Ovary (tissue), 9 donors: Measurements from ENCODE around the gene HSPA8. TPM values are rescaled to one million over a fixed set of nuclear protein-coding genes. Genes with fewer than 3 reads are reported as not detected.

Experiments
- DNase-seq, 5 donors: peaks; one replicate each; pipeline ENCODE4 v3.0.0-alpha.2; 2019 to 2020
- H3K27ac ChIP-seq, 2 donors: fragments of 200-600 bp; one replicate each; pipeline versions ENCODE4 v1.5.1 to v1.8.0; 2019 to 2022
- H3K27me3 ChIP-seq: fragments of 200-600 bp; one replicate; pipeline ENCODE4 v1.8.0; 2022
- H3K36me3 ChIP-seq: fragments of 200-600 bp; sonication (generic); one replicate; pipeline ENCODE4 v1.5.1; 2019
- H3K4me1 ChIP-seq: one replicate; pipeline ENCODE4 v1.8.1; 2013; ENCODE audit warnings: mild to moderate bottlenecking, moderate library complexity; ENCODE audit not compliant: insufficient read depth
- H3K4me3 ChIP-seq: fragments of 200-600 bp; sonication (generic); one replicate; pipeline ENCODE4 v1.5.1; 2017
- H3K9me3 ChIP-seq, 2 donors: fragments of 200-600 bp in 1 of 2; sonication (generic) in 1 of 2; one replicate each; pipeline versions ENCODE4 v1.5.1 to v1.8.1; 2013 to 2019; ENCODE audit warnings: mild to moderate bottlenecking in 1 of 2, moderate library complexity in 1 of 2
- CTCF ChIP-seq, 3 donors: fragments of 450-650 bp in 2 of 3; fragments of 200-600 bp in 1 of 3; IDR thresholded peaks; one replicate each; pipeline versions ENCODE4 v1.5.1 to v1.8.0; 2016 to 2022; ENCODE audit warnings: antibody characterized with exemption in 3 of 3, mild to moderate bottlenecking in 1 of 3
- EP300 ChIP-seq: sonication (generic); formaldehyde crosslinking; IDR thresholded peaks from one replicate; pipeline ENCODE4 v1.6.1; 2017; ENCODE audit warnings: antibody characterized with exemption
- POLR2A ChIP-seq: fragments of 450-650 bp; IDR thresholded peaks from one replicate; pipeline ENCODE4 v1.6.1; 2017; ENCODE audit warnings: antibody characterized with exemption, mild to moderate bottlenecking, moderate library complexity
- WGBS, 3 donors: extraction: QIAGEN DNeasy Blood & Tissue Kit in 1 of 3; methylation state at CpG; one replicate each; pipeline versions ENCODE4 v1.1.5 to v1.1.7; 2013 to 2017; 5-methylcytosine and 5-hydroxymethylcytosine counted together
- intact Hi-C, 4 donors: fragments of 100-400 bp; cut with DNase I; formaldehyde crosslinking; loops; one replicate each; pipeline versions ENCODE4 v1.11.0 to v1.15.1; 2022 to 2023
- polyA plus RNA-seq, 2 donors: library from polyadenylated mRNA; stranded (reverse); fragments of 200-250 nt in 1 of 2; fragments of 350-450 nt in 1 of 2; fragmentation: Illumina TruSeq in 1 of 2; extraction: RNeasy Lipid Tissue Mini Kit (QIAGEN cat#74804) in 1 of 2; gene quantifications; one replicate each; pipeline ENCODE4 v1.2.3, GENCODE V29; 2013 to 2014
- total RNA-seq, 7 donors: library from RNA; depleted of rRNA in 2 of 7; stranded (reverse); fragments of >200 nt in 2 of 7; fragmentation: NEBNext Ultra II Directional in 3 of 7; extraction: Animal tissue kit (Norgen Biotek cat#: 25700) in 3 of 7; gene quantifications; one replicate each; pipeline versions ENCODE4 v1.1.0 to v1.2.4, GENCODE V29; 2016 to 2023
- donor health status: DM: no; HTN: no; CAD: no; lungs with moderate emphysema.
- donor health status: DM: no; HTN: no; CAD: no.
- donor health status: Bipolar disorder and iron deficiency.
- donor health status: DM: yes; HTN: yes; CAD: no.
- donor health status: DM: no; HTN: no; CAD: no.
- donor health status: DM: yes; HTN: yes; CAD: no.

Gene HSPA8
- total and polyA plus RNA-seq, 9 donors = 289 to 1,795 (median 747) TPM

DNA sequence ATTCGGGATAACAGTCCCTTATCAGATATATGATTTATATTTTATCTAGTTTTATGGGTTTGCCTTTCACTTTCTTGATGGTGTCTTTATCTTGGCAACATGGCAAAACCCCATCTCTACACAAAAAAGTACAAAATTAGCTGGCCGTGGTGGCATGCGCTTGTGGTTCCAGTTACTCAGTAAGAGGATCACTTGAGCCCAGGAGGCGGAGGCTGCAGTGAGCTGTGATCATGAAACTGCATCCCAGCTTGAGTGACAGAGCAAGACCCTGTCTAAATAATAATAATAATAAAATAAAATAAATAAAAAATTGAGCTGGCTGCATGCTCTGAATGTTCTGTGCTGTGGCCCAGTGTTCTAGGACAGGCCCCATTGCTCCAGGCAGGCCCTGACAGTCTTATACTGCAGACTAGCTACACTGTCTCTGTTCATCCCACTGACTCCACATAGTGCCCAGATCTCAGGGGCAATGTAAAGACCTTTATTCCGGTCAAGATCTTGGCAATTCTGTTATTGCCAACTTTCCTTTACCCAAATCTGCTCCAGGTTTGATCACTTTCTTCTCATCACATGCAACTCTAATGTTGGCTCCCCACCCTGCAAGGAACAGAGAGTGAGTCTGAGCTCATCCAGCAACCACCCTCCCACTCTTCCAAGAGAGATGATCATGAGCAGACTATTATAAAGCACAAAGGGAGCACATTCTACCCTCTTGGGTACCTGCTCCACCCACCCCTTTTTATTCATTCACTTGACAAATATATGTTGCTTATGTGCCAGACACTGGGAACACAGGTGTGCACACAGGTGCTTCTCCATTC is 8.8 kb downstream of the HSPA8 start:
- DNase-seq = no peak
- intact Hi-C loops = loop anchor here in 1 of 4 donors (10.0 kb wide), 1 partner anchor 188 kb away; no protein-coding TSS in a partner anchor
- 80 to 91% (median 89%) methylated on average over 5 of the region's 5 CpGs for WGBS, 3 donors

DNA sequence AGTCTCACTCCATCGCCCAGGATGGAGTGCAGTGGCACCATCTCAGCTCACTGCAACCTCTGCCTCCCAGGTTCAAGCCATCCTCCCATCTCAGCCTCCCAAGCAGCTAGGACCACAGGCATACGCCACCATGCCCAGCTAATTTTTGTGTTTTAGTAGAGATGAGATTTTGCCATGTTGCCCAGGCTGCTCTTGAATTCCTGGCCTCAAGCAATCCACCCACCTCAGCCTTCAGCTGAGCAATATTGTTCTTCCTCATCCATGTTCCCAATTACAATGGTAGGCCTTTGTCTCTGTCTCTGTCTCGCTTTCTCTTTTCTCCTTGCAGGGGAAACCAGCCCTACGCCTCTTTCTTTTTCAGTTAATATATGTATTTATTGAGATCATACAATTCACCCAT is 10.3 kb downstream of the HSPA8 start:
- Histone ChIP-seq H3K9me3 (no peaks in the 10 kb centered on the region), H3K27me3 (no peaks in the 10 kb centered on the region), H3K27ac (no peak overlapping the region), H3K36me3 (no peaks in the 10 kb centered on the region), H3K4me3 (no peak overlapping the region), H3K4me1 (no peaks in the 10 kb centered on the region)
- intact Hi-C loops = loop anchor here in 1 of 4 donors (10.0 kb wide), 1 partner anchor 187 kb away; no protein-coding TSS in a partner anchor
- WGBS, 3 donors = 93 to 95% (median 94%) methylated on average over 4 of the region's 4 CpGs
- no peak for TF ChIP-seq CTCF (IDR thresholded peaks at IDR 0.05)
- no peak for TF ChIP-seq POLR2A
- TF ChIP-seq EP300 = no peak
- no peak for DNase-seq

More for the DNA sequence above, 8.8 kb downstream of the HSPA8 start:
- Histone ChIP-seq H3K27ac (no peak overlapping the region), H3K36me3 (no peaks in the 10 kb centered on the region), H3K4me3 (no peak overlapping the region), H3K9me3 (no peaks in the 10 kb centered on the region), H3K4me1 (no peaks in the 10 kb centered on the region), H3K27me3 (no peaks in the 10 kb centered on the region)
- TF ChIP-seq EP300 = no peak
- no peak for TF ChIP-seq CTCF (IDR thresholded peaks at IDR 0.05)
- no peak for TF ChIP-seq POLR2A

- Histone ChIP-seq H3K27me3 (no peaks in the 10 kb centered on the region), H3K27ac (no peak overlapping the region), H3K9me3 (no peaks in the 10 kb centered on the region), H3K4me1 (no peaks in the 10 kb centered on the region), H3K36me3 (no peaks in the 10 kb centered on the region), H3K4me3 (no peak overlapping the region)
- intact Hi-C loops = loop anchor here in 1 of 4 donors (10.0 kb wide), 1 partner anchor 186 kb away; no protein-coding TSS in a partner anchor
- DNase-seq = no peak
- WGBS, 3 donors = 94 to 95% (median 95%) methylated on average over 9 of the region's 9 CpGs
- TF ChIP-seq CTCF (IDR thresholded peaks at IDR 0.05) (no peak), POLR2A (no peak), EP300 (no peak)
These were observed 10.8 kb downstream of the HSPA8 start for GRCh38 chr11:123051146-123051545.

GRCh38 chr11:123047947-123048293 is 14.0 kb downstream of the HSPA8 start:
- DNase-seq = no peak
- H3K4me1 ChIP-seq = no peaks in the 10 kb centered on the region
- intact Hi-C loops = loop anchor here in 1 of 4 donors (10.0 kb wide), 1 partner anchor 173 kb away; no protein-coding TSS in a partner anchor
- H3K36me3 ChIP-seq = no peaks in the 10 kb centered on the region
- H3K4me3 ChIP-seq = no peak overlapping the region
- no peaks in the 10 kb centered on the region for H3K9me3 ChIP-seq
- no peak for TF ChIP-seq EP300
- TF ChIP-seq POLR2A = no peak
- TF ChIP-seq CTCF (IDR thresholded peaks at IDR 0.05) = no peak
- no peaks in the 10 kb centered on the region for H3K27me3 ChIP-seq
- H3K27ac ChIP-seq = no peak overlapping the region
- 90 to 95% (median 94%) methylated on average over 3 of the region's 3 CpGs for WGBS, 3 donors
